ENCODE results near the gene OXCT2. TPM values are rescaled to one million over a fixed set of nuclear protein-coding genes. Genes with fewer than 3 reads are reported as not detected.
A peak's percentile ranks its signal among the peaks of the same experiment; 100 is the strongest.
"Not testable (repeated sequence)": the region's sequence is repeated elsewhere in the genome, so short reads cannot be mapped to it uniquely, and the experiment has no call there.

Gene OXCT2
- polyA plus RNA-seq (0.08 TPM in 1 of 3 replicates, not detected in the others), polyA minus RNA-seq (not detected in 3 replicates)
- 0.66 TPM for polyA plus RNA-seq (2011; ENCODE audit: low read depth)
- 0.04 and 0.05 TPM in 2 replicates for polyA plus RNA-seq (2011; cell fraction: cytosol; rRNA removed)
- polyA plus RNA-seq (2011; cell fraction: nucleus; rRNA removed), result 0.22 and 0.37 TPM in 2 replicates
- polyA plus RNA-seq (2012; ENCODE audit: low replicate concordance), result 0.09 TPM in 1 of 2 replicates, not detected in the other
- polyA minus RNA-seq (2011; cell fraction: cytosol; rRNA and poly(A)+ RNA removed), result not detected
- not detected in 2 replicates for polyA minus RNA-seq (2011; cell fraction: nucleus; rRNA and poly(A)+ RNA removed)

DNA sequence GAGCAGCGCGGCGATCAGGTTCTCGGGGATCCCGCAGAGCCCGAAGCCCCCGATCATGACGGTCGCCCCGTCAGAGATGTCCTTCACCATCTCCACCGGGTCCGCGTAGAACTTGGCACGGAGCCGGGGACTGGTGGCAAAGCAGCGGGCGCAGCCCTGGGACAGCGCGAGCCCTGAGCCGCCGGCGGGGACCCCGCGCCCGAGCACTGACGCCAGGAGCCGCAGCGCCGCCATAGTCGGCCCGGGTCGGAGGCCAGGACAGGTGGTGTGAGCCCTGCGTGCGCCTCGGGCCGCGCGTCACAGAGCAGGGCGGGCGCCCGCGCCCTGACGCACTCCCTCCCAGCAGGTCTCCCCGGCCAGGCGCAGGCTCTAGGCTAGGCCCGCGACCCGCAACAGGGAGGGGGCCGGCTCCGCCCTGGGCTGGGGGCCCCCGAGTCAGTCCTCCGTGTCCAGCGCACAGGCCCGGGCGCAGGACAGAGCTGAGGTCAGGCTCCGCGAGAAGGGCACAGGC lies at the start of gene OXCT2:
Gene OXCT2 (minus strand): TSS at position 327 of the 511 bp plus-strand sequence. CDS start 93 bp downstream, at position 234.
- H4K20me1 ChIP-seq (ENCODE audit: control insufficient read depth, extremely low read depth, insufficient read depth, low read length); FAIRE-seq; H3K9me3 ChIP-seq (ENCODE audit: control insufficient read depth, low read depth, low read length); H3K36me3 ChIP-seq (ENCODE audit: control insufficient read depth in 2 of 2, extremely low read depth in 1 of 2, insufficient read depth in 2 of 2, low read length in 2 of 2); H3K27ac ChIP-seq (ENCODE audit: control insufficient read depth, insufficient read depth, low read length); H3K4me1 ChIP-seq (ENCODE audit: control insufficient read depth, extremely low read depth, insufficient read depth, low read length); H3K9ac ChIP-seq (ENCODE audit: control insufficient read depth, extremely low read depth, insufficient read depth, low read length); H3K79me2 ChIP-seq (ENCODE audit: control insufficient read depth, insufficient read depth, low read length); DNase-seq (ENCODE audit: low read depth, low spot score); H3K9me1 ChIP-seq (ENCODE audit: control insufficient read depth, extremely low read depth, insufficient read depth, low read length); dilution Hi-C loops (cut with MboI; ENCODE audit: extremely low pct_ligation_motif_present, low sequenced_read_pairs); H3K27me3 ChIP-seq (ENCODE audit: control insufficient read depth, extremely low read depth, insufficient read depth, low read length): not testable (repeated sequence)
- Histone ChIP-seq H2AFZ (ENCODE audit: control insufficient read depth, low read length) (peak within 1 kb of the TSS; percentile 15), H3K4me2 (ENCODE audit: control insufficient read depth, extremely low read depth, insufficient read depth, low read depth, low read length) (peak within 1 kb of the TSS; percentile 41), H3K4me3 (ENCODE audit: control insufficient read depth in 2 of 3, extremely low read depth in 1 of 3, insufficient read depth in 2 of 3, low read depth in 1 of 3, low read length in 3 of 3) (peak within 1 kb of the TSS in 1 of 3 experiments; percentile 34)

DNA sequence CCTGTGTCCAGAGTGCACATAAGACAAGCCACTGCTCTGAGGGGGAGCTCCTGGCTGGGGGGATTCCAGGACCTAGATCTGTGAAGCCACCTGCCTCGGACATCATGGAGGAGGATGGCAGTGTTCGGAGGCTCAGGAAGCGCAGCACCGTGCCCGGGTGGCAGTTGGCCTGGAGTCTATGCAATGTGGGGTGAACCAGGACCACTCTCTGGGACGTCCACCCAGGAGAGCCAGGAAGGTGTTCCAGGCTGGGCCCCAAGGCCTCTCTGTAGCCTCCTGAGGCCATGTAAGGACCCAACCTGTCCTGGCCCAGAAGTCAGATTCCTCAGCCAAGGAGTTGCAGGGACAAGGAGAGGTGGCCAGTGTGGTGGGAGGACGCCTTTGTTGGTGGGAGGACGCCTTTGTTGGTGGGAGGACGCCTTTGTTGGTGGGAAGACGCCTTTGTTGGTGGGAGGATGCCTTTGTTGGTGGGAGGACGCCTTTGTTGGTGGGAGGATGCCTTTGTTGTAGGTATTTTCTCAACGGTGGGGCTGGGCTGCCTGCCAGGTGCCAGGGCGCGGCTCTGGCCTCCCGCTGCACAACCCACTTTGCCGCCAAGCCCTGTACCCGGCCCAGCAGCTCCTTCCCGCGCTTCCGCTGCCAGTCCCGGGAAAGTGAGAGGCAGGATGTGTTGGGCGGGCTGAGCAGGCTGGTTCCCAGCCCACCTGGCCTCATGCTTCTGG lies 48.1 kb upstream of the OXCT2 start:
- Histone ChIP-seq H3K27me3 (ENCODE audit: control insufficient read depth, extremely low read depth, insufficient read depth, low read length) (no peaks in the 10 kb centered on the region), H3K9me3 (ENCODE audit: control insufficient read depth, low read depth, low read length) (no peaks in the 10 kb centered on the region), H3K79me2 (ENCODE audit: control insufficient read depth, insufficient read depth, low read length) (no peaks in the 10 kb centered on the region), H3K9ac (ENCODE audit: control insufficient read depth, extremely low read depth, insufficient read depth, low read length) (no peak overlapping the region), H3K4me3 (ENCODE audit: control insufficient read depth in 2 of 3, extremely low read depth in 1 of 3, insufficient read depth in 2 of 3, low read depth in 1 of 3, low read length in 3 of 3) (no peak overlapping the region), H3K4me2 (ENCODE audit: control insufficient read depth, extremely low read depth, insufficient read depth, low read depth, low read length) (no peak overlapping the region), H3K4me1 (ENCODE audit: control insufficient read depth, extremely low read depth, insufficient read depth, low read length) (peaks cover 16% of the 10 kb centered on the region), H3K9me1 (ENCODE audit: control insufficient read depth, extremely low read depth, insufficient read depth, low read length) (no peaks in the 10 kb centered on the region), H2AFZ (ENCODE audit: control insufficient read depth, low read length) (no peak overlapping the region), H3K27ac (ENCODE audit: control insufficient read depth, insufficient read depth, low read length) (no peak overlapping the region), H3K36me3 (ENCODE audit: control insufficient read depth in 2 of 2, extremely low read depth in 1 of 2, insufficient read depth in 2 of 2, low read length in 2 of 2) (no peaks in the 10 kb centered on the region), H4K20me1 (ENCODE audit: control insufficient read depth, extremely low read depth, insufficient read depth, low read length) (no peaks in the 10 kb centered on the region)
- dilution Hi-C loops (cut with MboI; ENCODE audit: extremely low pct_ligation_motif_present, low sequenced_read_pairs), result no loop called here
- no peak for FAIRE-seq
- DNase-seq (ENCODE audit: low read depth, low spot score), result no peak
- no peak for TF ChIP-seq EZH2 (IDR thresholded peaks at IDR 0.05; ENCODE audit: low read length)
- TF ChIP-seq, protein P1, sequence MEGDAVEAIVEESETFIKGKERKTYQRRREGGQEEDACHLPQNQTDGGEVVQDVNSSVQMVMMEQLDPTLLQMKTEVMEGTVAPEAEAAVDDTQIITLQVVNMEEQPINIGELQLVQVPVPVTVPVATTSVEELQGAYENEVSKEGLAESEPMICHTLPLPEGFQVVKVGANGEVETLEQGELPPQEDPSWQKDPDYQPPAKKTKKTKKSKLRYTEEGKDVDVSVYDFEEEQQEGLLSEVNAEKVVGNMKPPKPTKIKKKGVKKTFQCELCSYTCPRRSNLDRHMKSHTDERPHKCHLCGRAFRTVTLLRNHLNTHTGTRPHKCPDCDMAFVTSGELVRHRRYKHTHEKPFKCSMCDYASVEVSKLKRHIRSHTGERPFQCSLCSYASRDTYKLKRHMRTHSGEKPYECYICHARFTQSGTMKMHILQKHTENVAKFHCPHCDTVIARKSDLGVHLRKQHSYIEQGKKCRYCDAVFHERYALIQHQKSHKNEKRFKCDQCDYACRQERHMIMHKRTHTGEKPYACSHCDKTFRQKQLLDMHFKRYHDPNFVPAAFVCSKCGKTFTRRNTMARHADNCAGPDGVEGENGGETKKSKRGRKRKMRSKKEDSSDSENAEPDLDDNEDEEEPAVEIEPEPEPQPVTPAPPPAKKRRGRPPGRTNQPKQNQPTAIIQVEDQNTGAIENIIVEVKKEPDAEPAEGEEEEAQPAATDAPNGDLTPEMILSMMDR (optimal IDR thresholded peaks at IDR 0.05 in 1 of 3, IDR thresholded peaks at IDR 0.05 in 1 of 3, conservative IDR thresholded peaks at IDR 0.05 in 1 of 3; ENCODE audit: extremely low read depth in 1 of 3, insufficient read depth in 2 of 3, low read length in 3 of 3), result no peak

Measured in keratinocyte (primary cell).